SHP77 treated with DMSO at 0.1 percent for 48 hours (cell line): Measurements from ENCODE around the gene KRT6A.

Experiments used
- DNase-seq: peaks from one replicate; lab custom pipeline; 2025; lab: John Stamatoyannopoulos, UW

The KRT6A gene

GRCh38 chr12:52524898-52525591 lies 32.0 kb upstream of the KRT6A start:
- no peak for DNase-seq

- DNase-seq = no peak
Observed at GRCh38 chr12:52524241-52524897, 31.3 kb upstream of the KRT6A start.

- no peak for DNase-seq
Observed at GRCh38 chr12:52523824-52524223, 30.8 kb upstream of the KRT6A start.

- no peak for DNase-seq
Observed at GRCh38 chr12:52522346-52523011, 29.4 kb upstream of the KRT6A start.

GRCh38 chr12:52521568-52522266 lies 28.7 kb upstream of the KRT6A start:
- no peak for DNase-seq

- no peak for DNase-seq
Observed at GRCh38 chr12:52521175-52521567, 28.1 kb upstream of the KRT6A start.

- DNase-seq = no peak
Observed at GRCh38 chr12:52519826-52520662, 27.0 kb upstream of the KRT6A start, which contains the start of gene KRT5. Gene KRT5 (minus strand): TSS chr12:52520394. CDS start chr12:52520296, 98 bp downstream.

GRCh38 chr12:52519387-52519703 lies 26.3 kb upstream of the KRT6A start:
- DNase-seq = no peak

GRCh38 chr12:52518574-52519386 lies 25.7 kb upstream of the KRT6A start:
- DNase-seq = no peak

- DNase-seq = no peak
Observed at GRCh38 chr12:52517888-52518287, 24.8 kb upstream of the KRT6A start.

- DNase-seq = no peak
Observed at GRCh38 chr12:52517005-52517835, 24.2 kb upstream of the KRT6A start.

- DNase-seq = no peak
Observed at GRCh38 chr12:52515927-52516831, 23.1 kb upstream of the KRT6A start.

- DNase-seq = no peak
Observed at GRCh38 chr12:52515319-52515646, 22.2 kb upstream of the KRT6A start.

GRCh38 chr12:52514471-52515318 lies 21.6 kb upstream of the KRT6A start:
- no peak for DNase-seq

GRCh38 chr12:52513736-52514135 lies 20.7 kb upstream of the KRT6A start:
- DNase-seq = no peak

GRCh38 chr12:52508211-52508610 lies 15.2 kb upstream of the KRT6A start:
- DNase-seq = no peak

- DNase-seq = no peak
Observed at GRCh38 chr12:52506858-52507715, 14.0 kb upstream of the KRT6A start.
